ENCODE results near the gene ASPG. TPM values are rescaled to one million over a fixed set of nuclear protein-coding genes. Genes with fewer than 3 reads are reported as not detected.
"Not testable (repeated sequence)": the region's sequence is repeated elsewhere in the genome, so short reads cannot be mapped to it uniquely, and the experiment has no call there.

The ASPG gene
- total RNA-seq, 1 donor from 2014 or later: not detected

DNA sequence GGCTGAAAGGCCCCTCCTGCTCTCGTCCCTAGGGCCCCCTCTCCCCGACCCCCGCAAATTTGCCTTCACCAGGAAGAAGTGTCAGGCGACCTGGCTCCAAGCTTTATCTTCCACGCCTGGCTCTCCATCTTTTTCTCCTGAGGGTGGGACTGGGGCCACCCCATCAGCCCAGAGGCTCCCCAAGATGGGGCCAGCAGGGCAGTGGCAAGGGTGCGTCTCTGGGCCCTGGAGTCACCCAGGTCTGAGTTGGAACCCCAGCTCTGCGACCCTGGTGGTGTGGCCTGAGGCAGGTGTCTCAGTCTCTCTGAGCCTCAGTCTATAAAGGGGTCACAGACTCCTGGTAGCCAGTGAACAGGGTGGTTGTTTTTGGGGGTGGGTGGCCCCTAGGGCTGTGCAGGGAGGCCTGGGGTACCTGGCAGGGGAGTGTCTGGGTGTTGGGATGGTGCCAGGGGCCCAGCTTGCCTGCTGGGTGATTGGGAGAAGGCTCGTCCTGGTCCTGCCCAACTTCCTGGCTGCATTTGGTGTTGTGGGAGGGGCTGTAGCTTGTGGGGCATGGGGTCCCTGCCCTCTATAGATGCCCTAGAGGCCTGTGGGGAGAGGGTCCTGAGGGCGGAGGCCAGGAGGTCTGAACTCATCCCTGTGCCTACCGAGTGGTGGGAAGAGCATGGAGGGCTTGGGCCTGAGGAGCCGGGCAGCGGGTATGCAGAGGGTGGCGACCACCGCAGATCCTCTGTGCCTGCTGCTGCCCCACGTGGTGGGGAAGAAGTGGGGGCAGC lies 60.5 kb downstream of the ASPG start:
- intact Hi-C loops (cut with micrococcal nuclease): no loop called here

DNA sequence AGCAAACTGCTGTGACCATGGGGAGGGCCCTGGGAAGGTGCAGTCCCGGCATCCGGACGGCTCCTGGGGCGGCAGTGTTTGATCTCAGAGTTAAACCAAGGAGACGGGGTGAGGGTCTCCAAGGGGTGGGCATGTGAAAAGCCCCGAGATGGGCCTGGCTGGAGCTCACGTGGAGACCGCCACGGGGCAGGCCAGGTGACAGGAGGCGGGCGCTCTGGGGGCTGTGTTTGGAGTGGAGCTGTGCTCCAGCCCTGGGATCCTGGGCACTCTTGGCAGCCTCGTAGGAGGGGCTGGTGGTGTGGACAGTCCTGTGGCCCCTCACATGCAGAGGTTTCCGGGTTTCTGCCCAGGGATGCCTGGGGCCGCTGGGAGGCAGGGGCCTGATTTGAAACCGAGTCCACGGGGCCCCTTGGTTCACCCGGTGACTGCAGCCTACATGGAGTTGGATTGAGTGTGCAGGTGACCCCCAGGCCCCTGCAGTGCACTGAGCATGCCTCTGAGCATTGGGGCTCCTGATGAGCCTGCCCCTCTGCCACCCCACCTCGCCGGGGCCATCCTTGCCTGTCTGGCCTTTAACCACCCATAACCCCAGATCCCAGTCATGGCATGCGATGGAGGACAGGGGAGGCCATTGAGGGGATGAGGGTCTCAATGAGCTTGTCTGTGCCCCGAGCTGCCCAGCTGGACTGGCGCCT lies 61.3 kb downstream of the ASPG start:
- intact Hi-C loops (cut with micrococcal nuclease): no loop called here

- intact Hi-C loops (cut with micrococcal nuclease): no loop called here
These were observed 62.0 kb downstream of the ASPG start for GRCh38 chr14:104147346-104148125.

DNA sequence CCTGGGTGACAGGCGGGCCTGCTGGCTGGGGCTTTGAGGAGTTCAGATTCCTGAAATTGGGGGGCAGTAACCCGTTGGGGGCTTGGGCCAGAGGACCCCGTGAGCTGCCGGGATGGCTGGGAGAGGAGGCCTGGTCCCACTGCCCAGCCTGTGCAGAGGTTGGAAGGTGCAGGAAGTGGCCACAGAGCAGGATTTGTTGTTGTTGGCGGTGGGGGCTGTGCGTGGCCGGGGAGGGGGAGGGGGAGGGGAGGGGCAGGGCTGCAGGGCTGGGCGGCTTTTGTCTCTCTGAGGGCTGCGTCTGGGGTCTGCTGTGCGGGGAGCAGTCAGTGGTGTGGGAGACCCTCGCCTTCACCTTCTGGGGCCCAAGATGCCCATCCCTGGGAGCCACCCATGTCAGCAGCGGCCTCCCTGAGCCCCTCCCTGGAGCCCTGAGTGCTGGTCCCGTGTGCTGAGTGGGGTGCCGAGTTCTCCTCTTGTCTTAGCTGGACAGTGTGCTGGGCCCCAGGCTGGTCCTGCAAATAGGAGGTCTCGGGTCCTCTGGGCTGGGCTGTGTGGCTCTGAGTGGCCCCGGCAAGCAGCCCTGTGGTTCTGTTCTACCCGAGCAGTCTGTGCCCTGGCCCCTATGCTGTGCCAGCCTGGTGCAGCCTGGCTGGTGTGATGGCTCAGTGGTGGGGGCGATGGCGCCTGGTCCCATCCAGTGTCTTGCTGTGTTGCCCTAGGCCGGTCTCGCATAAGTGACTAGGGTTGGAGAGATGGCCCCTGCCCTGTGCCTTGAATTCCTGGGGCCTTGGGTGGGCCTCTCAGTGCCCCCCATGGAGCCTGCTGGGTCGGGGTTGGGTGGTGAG lies 63.2 kb downstream of the ASPG start:
- intact Hi-C loops (cut with micrococcal nuclease): no loop called here

DNA sequence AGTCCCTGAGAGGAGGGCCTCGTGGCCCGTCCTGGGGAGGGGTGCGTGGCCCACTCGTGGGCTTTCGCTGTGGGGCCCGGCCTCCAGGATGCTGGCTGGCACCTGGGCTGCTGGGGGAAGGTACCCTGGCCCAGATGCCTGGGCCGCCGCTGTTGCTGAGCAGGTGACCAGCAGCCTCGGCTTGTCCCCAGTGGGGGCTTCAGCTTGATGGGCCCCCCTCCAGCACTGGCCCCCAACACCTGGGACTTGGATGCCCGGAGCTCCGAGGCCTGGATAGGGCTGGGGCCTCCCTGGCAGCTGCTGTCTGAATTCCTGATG lies 63.7 kb downstream of the ASPG start:
- intact Hi-C loops (cut with micrococcal nuclease): no loop called here

- intact Hi-C loops (cut with micrococcal nuclease): no loop called here
These were observed 64.2 kb downstream of the ASPG start for GRCh38 chr14:104149617-104150135.

DNA sequence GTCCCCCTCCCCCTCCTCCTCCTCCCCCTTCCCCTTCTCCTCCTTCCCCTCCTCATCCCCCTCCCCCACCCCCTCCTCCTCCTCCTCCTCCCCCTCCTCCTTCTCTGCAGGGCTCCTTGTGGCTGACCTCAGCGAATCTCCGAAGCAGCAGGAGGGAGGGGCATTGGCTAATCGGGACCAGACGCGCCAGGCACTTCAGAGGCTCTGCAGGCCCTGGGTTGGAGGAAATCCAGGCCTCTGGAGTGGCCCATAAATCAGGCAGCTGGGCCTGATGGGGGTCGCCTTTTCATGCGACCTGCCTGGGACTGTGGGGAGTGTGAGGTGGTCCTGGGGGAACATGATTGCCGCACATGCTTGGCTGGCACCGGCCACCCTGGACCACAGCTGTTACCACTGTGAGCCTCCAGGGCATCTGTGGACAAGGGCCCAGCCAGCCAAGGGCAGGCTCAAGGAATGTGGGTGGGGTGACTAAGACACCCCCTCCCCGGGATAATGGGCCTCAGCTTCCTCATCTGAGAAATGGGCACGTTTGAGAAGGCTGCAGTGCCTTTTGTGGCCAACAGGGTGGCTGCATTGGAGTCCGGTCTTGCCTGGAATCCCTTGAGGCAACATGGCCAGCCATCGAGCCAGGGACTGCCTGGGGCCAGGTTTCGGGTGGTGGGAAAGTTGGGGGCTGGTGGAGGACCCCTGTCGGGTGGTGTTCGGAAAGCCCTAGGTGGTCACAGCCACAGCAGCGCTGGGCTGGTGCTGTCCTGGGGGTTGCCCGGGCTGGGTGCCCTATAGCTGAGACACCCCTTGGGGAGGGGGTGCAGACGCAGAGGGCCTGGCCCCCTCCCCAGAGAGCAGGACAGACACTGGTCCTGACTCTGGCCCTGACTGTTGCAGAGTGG lies 64.9 kb downstream of the ASPG start:
- intact Hi-C loops (cut with micrococcal nuclease): no loop called here

GRCh38 chr14:104151026-104151381 lies 65.5 kb downstream of the ASPG start:
- intact Hi-C loops (cut with micrococcal nuclease): no loop called here

GRCh38 chr14:104151566-104152245 lies 66.2 kb downstream of the ASPG start:
- intact Hi-C loops (cut with micrococcal nuclease): no loop called here

DNA sequence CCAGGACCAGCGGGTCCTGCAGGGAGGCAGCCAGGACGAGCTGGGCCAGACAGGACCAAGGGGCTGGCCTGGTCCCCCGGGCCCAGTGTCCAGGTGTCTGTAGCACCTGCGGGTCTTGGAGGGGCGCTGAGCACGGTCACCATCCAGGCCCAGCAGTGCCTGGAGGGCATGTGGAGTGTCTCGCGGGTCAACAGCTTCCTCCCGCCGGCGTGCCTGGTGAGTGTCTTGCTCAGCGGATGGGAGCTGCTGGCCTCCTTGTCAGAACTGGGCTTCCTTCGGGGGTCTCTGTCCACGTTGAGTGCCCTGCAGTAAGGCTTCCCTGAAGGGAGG lies 66.7 kb downstream of the ASPG start:
- intact Hi-C loops (cut with micrococcal nuclease): no loop called here

GRCh38 chr14:104152686-104153393 lies 67.3 kb downstream of the ASPG start:
- intact Hi-C loops (cut with micrococcal nuclease): no loop called here

- intact Hi-C loops (cut with micrococcal nuclease): not testable (repeated sequence)
These were observed 67.9 kb downstream of the ASPG start for GRCh38 chr14:104153394-104153755.

- intact Hi-C loops (cut with micrococcal nuclease): no loop called here
These were observed 68.7 kb downstream of the ASPG start for GRCh38 chr14:104154246-104154645.

GRCh38 chr14:104155513-104155912 lies 70.0 kb downstream of the ASPG start:
- intact Hi-C loops (cut with micrococcal nuclease): no loop called here

GRCh38 chr14:104156142-104156541 lies 70.6 kb downstream of the ASPG start:
- intact Hi-C loops (cut with micrococcal nuclease): no loop called here

- intact Hi-C loops (cut with micrococcal nuclease): no loop called here
These were observed 71.8 kb downstream of the ASPG start for GRCh38 chr14:104157016-104157928.

DNA sequence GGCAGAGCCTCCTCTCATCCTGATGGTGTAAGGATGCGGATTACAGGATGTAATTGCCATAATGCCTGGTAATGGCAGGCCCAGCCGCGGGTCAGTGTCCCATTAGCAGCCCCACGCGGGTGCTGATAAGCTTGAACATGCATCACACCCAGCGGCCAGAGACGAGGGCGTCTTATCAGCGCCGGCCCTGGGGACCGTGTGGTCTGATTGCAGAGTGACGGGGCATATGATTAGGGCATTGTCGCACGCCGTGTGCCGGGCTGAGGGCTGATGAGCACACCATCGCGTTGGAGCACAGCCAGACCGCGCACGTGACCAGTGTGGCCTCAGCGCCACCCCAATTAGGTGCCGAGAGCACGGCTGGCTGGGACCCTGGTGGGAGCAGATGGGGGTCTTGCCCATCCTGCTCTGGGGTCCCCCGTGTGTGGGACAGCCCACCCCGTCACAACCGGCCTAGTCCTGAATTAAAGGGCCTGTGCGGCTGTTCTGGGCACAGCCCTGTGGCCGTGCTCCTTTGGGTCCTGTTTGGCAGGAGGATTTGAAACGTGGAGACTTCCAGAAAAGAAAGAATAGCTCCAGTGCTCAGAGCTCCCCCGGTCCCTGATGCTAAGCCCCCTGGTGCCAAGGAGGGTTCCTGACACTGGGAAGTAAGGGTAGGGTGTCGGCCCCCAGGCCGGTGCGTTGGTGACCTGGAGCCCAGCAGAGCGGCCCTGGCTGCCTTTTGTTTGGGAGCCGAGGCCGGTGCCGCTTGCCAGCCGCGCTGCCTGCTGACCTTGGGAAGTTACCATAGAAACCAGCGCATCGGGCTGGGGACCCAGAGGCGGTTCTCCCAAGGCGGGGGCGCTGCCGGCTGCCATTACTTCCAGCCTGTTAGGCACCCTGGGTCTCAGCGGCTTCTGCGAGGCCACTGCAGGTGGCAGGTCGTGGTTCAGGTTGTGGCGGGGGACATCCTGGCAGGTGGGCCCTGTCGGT lies 73.6 kb downstream of the ASPG start:
- intact Hi-C loops (cut with micrococcal nuclease): no loop called here
